ENCODE data around the gene MEN1.

The MEN1 gene

GRCh38 chr11:64810271-64810890 is at the start of gene MEN1:
TSS of gene MEN1 (minus strand) at chr11:64810551. CDS start at chr11:64810109, 442 bp downstream.
- DNase-seq (ENCODE audit: low read depth in 2 of 2), result peak; percentile 65 to 79

- peak in 1 of 2 donors; percentile 46 for DNase-seq (ENCODE audit: low read depth in 2 of 2)
Measured at GRCh38 chr11:64859542-64860414, 49.4 kb upstream of the MEN1 start.

GRCh38 chr11:64858467-64859263 is 48.3 kb upstream of the MEN1 start:
- no peak for DNase-seq (ENCODE audit: low read depth in 2 of 2)

- DNase-seq (ENCODE audit: low read depth in 2 of 2), result no peak
Measured at GRCh38 chr11:64857485-64857884, 47.1 kb upstream of the MEN1 start.

- peak in 1 of 2 donors; percentile 70 for DNase-seq (ENCODE audit: low read depth in 2 of 2)
Measured at GRCh38 chr11:64856382-64857227, 46.3 kb upstream of the MEN1 start.

DNA sequence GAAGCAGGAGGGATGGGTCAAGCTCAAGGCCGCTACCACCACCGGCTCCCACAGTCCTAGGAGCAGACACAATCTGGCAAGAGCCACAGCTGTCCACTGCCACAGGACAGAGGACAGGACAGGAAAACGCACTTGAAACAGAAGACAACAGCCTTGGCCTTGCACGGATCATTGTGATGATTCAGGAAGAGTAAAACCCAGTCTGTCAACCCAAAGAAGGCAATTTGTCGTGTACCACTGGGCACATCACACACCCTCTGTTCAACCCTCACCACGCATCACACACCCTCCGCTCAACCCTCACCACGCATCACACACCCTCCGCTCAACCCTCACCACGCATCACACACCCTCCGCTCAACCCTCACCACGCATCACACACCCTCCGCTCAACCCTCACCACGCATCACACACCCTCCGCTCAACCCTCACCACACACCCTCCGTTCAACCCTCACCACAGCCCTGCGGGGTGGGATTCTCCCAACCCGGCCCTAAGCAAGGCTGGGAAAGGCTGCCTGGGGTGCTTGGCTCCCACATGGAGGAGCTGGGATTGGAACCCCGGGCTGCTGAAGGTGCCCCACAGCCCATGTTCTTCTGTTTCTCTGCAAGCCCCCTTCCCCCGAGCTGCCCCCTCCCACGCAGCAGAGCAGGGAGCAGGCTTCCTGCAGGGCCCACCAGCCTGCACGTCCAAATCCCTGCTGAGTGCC is 45.4 kb upstream of the MEN1 start:
- DNase-seq (ENCODE audit: low read depth in 2 of 2), result no peak

DNA sequence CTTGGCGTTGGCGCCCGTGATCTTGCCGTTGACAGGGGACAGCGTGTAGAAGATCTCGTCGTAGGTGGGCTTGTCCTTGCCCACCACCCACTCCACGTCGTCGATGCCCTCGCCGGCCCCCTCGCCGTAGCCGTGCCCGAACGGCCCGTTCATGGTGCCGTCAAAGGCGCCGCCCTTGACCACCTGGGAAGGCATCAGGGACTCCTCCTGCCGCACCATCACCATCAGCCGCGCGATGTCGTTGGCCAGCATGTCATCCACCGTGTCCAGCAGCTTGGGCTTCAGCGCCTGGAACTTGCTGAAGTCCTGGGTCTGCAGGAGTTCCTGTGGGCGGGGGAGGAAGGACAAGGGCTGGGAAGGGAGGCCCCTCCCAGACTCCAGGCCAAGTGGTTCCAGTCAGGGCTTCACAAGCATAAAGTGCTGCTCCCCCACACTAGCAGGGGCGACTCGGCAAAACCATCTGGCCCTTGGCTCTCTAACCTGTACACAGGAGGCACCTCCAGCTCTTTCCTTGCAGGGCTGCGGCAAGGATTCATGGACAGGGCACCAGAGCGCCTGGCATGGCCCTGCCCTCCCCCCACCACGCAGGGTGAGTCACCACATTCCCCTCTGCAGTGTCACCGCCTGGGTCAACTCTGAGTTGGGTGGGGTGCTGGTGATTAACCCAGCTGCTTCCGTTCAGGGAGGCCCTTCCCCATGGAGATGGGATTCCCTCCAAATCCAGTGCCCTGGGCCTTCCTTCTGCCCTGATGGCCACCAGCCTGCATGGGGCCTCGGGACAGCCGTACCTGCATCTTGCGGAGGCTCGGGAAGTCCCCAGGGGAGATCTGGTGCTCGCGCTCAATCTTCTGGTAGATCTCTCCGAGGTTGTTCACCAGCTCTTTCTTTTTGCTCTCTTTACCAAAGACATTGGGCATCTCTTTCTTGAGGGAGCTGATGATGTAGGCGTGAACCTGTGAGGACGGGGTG is 44.5 kb upstream of the MEN1 start:
- no peak for DNase-seq (ENCODE audit: low read depth in 2 of 2)

DNA sequence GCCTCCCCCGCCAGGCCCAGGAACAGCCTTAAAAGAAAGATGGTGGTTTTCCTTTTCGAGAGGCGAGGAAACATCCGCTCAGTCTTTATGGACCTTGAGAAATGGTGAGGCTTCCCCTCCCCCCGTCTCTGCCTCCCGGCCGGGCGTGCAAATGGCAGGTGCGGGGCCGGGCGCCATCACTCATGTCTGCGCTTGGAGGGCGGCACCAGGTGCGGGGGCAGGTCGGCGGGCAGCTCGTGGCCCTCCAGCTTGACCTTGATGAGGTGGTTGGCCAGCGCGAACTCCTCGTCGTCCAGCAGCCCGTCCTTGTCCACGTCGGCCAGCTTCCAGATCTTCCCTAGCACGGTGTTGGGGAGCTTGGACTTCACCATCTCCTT is 43.8 kb upstream of the MEN1 start:
- DNase-seq (ENCODE audit: low read depth in 2 of 2), result no peak

GRCh38 chr11:64853709-64854108 is 43.4 kb upstream of the MEN1 start:
- DNase-seq (ENCODE audit: low read depth in 2 of 2), result no peak

DNA sequence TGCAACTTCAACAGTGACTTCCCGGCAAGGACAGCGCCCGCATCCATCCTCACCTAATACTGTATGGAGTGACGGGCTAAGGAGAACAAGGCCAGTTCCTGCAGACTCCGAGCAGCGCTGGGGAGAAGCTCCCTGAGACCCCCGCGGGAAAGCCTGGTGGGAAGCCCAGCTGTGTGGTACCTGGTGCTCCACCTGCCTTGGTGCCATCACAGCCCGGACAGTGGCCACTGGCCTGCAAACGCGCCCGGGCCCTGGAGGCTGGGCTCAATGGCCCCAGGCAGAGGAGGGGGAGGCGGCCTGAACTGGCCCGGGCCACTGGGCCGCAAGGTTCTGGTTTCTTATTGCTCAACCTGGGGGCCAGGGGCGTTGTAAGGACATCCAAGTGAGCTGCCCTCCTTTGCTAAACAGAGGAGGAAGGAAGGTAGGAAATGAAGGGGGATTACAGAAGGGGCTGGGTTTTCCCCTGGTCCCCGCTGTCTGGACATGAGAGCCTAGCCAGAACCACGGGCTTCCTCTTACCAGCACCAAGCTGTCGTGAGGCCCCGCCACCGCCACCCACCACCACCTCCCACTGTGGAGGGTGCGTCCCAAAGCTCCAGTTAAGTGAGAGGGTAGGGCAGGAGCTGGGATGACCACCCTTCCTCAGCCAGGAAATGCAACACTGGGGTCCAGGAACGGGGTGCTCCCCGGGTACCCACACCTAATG is 42.6 kb upstream of the MEN1 start:
- no peak for DNase-seq (ENCODE audit: low read depth in 2 of 2)

GRCh38 chr11:64851831-64852351 is 41.5 kb upstream of the MEN1 start:
- no peak for DNase-seq (ENCODE audit: low read depth in 2 of 2)

GRCh38 chr11:64850979-64851567 is 40.7 kb upstream of the MEN1 start:
- peak in 1 of 2 donors; percentile 45 for DNase-seq (ENCODE audit: low read depth in 2 of 2)

DNA sequence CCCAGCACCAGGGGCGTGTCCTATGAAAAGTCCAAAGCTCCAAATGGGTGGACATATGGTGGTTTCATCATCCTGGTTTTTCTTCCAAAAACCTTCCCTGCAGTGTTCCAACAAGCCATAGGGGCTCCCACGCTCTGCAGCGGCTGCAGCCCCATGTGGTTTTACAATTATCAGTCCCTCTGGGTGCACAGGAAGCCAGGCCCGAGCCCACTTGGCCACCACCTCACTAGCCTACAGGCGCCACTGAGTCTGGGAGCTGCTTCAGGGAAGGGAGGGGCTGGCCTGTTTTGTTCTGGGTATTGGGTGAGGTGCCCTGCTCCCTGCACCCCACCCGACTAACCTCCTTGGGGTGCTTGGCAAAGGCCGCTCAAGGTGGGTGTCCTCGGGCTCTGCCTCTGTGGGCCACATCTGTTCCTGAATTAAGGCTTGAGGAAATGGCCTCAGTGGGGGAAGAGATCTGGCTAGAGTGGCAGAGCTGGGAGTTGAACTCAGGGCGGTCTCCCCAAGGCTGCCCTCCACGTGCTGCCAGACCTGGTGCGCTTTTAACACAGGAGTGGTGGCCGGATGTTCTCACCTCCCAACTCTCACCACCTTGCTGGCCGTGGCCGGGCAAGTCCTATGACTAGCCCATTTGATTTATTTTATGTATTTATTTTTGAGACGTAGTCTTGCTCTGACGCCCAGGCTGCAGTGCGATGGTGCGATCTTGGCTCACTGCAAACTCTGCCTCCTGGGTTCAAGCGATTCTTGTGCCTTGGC is 39.4 kb upstream of the MEN1 start:
- no peak for DNase-seq (ENCODE audit: low read depth in 2 of 2)

DNA sequence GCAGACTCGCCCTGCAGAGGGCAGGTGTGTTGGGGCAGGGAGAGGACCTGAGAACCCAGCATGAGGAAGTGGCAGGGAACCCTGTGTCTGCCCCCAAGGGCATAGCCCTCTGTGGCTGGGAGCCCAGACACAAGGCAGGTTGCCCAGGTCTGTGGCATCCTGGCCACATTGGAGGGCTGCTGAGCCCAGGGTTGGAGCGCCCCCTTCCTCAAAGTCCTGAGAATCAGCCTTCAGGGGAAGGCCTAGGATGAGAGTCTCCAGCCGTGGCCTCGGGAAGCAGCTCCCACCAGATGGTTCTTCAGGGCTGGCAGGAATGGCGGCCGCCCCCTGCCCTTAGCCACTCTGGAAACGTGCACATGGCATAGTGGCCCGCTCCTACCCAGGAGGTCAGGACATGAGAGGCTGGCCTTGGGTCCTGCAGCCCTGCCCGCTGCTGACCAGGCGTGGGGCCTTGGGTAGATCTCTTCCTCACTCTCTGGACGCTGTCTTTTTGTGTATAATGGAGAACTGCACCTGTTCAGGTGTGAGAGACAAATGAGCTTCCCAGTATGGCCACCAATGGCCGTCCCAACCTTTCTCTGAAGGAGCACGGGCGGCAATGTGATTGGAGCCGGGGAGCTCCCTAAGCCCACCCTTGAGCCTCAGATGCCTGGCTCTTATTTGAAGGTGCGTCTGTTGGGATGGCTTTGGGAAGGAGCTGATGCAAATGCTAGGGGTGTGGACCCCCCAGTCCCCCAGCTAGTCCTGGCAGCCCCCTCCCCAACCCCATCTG is 38.7 kb upstream of the MEN1 start:
- no peak for DNase-seq (ENCODE audit: low read depth in 2 of 2)

DNA sequence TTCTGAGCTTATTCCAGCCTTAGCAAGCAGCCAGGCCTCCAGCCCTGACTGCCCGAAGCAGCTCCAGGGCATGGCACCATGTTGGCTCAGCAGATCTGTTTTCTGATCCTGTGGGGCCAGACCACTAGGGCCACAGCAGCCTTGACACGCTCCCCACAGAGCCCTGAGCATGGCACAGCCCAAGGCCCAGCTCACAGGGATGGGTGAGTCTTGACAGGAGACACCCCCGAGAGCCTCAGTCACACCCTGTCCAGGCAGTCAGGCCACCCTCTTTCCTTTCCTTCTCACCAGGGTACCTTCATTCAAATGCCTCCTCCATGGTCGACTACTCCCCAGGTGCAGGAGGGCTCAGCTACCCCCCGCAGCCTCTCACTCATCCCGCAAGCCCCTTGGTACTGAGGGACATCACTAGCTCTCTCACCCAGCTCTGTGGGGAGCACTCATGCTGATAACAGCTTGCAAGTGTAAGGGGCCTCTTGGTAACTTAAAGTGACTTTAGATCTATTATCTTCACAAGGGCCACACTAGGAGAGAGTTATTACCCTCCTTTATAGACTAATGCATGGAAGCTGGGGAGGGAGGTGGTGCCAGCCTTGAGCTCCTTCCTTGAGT is 38.0 kb upstream of the MEN1 start:
- DNase-seq (ENCODE audit: low read depth in 2 of 2), result no peak

- DNase-seq (ENCODE audit: low read depth in 2 of 2), result peak; percentile 94 to 96
Measured at GRCh38 chr11:64846998-64847666, 36.8 kb upstream of the MEN1 start.

All from activated CD4-positive, alpha-beta T cell treated with anti-CD3 and anti-CD28 coated beads for 24 hours (primary cell).